Measurements from ENCODE around the gene CHRNA3.

Gene CHRNA3

DNA sequence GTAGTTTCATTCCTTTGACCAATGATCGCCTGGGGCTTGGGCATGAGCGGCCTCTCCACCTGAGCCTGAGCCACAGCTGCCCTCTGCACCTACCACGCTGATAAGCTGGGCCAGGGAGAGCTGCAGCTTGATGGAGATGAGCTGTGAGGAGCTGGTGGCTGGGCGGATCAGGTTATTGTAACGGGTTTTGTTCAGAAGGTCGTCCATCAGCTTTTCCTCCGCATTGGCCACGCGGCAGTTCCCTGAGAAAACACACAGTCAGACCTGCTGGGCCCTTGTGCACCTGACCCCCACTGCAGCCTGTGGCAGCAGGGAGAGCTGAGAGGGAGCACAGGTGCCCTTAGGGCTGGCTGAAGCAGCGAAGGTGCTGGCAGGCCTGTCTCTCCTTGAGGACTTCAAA lies 14.6 kb upstream of the CHRNA3 start:
- DNase-seq, result no peak

GRCh38 chr15:78634210-78635145 lies 13.7 kb upstream of the CHRNA3 start:
- DNase-seq, result peak; percentile 73

- DNase-seq, result no peak
Measured at GRCh38 chr15:78633348-78633747, 12.6 kb upstream of the CHRNA3 start.

DNA sequence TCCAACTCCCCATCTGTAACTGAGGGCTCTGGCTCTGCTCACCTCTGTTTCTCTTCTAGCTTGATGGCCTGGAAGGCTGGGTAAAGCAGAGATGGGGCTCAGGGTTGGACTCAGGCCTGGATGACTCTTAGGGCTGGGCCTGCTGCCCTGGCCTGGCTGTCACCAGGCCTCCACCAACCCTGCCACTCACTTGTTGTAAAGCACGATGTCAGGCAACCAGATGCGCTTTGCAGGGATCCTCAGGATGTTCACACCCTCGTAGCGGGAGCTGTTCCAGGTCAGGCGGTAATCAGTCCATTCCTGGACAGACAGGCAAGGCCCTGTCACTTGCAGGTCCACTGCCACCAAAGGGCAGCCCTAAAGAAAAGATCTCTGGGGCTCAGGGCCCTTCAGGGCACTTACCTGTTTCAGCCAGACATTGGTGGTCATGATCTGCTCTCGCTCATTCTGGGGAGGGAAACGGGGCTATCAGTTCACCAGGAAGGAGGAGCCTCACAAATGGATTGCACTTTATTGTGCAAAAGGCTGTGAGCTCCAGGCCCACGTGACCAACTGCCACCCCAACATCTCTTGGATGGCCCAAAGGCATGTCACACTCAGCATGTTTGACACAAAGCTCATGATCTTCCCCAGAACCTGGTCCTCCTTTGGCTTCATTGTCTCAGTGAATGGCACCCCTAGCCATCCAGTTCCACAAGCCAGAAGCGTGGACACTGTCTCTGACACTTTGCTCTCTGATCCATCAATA lies 10.3 kb upstream of the CHRNA3 start:
- no peak for DNase-seq

- DNase-seq, result no peak
Measured at GRCh38 chr15:78629716-78630065, 8.9 kb upstream of the CHRNA3 start.

GRCh38 chr15:78629031-78629715 lies 8.4 kb upstream of the CHRNA3 start:
- no peak for DNase-seq

DNA sequence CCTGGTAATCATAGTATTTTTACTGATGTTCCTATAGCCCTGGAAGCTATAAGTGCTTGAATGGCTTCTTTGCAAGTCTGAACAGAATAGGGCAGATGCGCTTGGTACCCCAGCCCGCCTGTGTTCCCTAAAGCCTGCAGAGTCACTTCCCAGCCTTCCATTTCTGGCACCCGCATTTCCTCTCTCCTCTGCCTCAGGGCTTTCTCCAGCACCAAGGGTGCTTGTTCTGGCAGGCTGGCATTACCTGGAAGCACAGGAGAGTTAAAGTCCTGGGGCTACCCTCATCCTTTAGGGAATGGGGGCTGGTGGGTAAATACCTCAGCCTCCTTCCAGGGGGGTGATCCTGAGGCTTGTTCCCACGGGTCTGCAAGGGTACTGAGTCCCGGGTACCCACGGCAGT lies 7.4 kb upstream of the CHRNA3 start:
- no peak for DNase-seq

- DNase-seq, result no peak
Measured at GRCh38 chr15:78627348-78627747, 6.6 kb upstream of the CHRNA3 start.

- peak; percentile 50 for DNase-seq
Measured at GRCh38 chr15:78626381-78626995, 5.7 kb upstream of the CHRNA3 start.

DNA sequence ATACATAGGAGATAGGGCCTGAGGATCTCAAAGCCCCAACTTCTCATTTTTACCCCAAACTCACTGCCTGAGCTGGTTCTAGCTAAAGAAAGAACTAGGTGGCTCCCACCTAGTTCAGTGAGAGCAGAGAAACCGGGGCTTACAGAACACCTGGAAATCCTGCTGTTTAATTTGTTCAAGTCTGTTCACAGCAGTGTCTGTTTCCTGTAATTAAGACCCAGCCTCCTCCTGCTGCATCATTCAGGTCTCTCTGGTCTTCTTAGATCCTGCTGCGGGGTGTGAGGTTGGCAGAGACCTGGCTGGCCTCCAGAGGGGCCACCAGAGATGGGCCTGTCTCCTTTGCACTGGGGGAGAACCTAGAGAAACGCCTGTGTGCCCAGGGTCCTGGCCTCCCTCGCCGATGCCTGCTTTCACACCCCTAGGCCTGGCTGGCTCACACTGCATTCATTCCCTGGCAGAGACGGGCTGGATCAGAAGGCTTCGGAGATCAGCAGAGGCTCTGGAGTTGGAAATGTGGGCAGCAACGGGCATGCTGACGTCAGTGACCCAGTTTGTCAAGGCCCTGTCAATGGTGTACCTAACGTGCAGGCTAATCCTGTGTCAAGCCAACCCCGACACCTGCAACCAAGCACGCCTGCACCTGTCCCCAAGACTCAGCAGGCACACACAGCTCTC lies 4.9 kb upstream of the CHRNA3 start:
- no peak for DNase-seq

DNA sequence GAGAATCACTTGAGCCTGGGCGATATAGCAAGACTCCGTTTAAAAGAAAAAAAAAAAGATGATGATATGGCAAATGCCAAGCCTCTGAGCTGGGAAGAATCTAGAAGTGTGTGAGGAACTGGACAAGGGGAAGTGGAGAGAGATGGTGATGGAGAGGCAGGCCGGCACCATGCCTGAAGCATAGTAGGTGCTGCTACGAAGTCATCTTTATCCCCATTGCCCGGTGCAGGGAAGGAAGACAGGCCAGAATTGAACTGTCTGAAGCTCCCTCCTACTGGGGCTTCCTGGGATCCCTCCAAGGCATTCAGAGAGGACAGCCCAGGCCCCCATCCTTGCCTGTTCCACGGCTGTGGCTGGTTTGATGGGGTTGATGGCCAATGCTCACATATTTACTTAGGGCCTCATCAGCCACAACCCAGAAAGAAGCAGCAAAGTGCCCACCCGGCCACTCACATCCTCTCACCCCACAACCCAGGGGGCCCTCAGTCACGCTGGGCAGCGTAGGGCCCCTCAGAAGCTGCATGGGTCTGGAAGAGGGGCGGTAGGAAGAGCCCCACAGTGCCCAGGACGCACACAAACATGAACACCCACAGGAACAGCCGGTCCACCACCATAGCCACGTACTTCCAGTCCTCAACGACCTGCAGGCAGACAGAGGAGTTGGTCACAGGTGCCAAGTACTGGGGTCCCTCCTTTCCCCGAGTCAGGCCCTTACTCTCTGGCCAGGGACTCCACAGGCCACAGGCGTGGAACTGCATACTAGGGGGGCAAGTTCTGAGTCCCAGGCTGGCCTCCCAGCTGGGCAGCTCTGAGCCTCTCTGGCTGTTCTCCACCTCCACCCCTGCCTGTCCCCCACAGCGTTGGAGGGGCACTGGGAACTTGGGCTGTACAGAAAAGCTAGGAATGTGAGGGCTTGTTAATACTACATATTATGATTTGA lies 4.1 kb upstream of the CHRNA3 start:
- no peak for DNase-seq

GRCh38 chr15:78623786-78624497 lies 3.1 kb upstream of the CHRNA3 start:
- no peak for DNase-seq

- DNase-seq, result no peak
Measured at GRCh38 chr15:78621810-78622402, 1.1 kb upstream of the CHRNA3 start.

- DNase-seq, result peak; percentile 80
Measured at GRCh38 chr15:78620021-78620526, 722 bp downstream of the CHRNA3 start.

DNA sequence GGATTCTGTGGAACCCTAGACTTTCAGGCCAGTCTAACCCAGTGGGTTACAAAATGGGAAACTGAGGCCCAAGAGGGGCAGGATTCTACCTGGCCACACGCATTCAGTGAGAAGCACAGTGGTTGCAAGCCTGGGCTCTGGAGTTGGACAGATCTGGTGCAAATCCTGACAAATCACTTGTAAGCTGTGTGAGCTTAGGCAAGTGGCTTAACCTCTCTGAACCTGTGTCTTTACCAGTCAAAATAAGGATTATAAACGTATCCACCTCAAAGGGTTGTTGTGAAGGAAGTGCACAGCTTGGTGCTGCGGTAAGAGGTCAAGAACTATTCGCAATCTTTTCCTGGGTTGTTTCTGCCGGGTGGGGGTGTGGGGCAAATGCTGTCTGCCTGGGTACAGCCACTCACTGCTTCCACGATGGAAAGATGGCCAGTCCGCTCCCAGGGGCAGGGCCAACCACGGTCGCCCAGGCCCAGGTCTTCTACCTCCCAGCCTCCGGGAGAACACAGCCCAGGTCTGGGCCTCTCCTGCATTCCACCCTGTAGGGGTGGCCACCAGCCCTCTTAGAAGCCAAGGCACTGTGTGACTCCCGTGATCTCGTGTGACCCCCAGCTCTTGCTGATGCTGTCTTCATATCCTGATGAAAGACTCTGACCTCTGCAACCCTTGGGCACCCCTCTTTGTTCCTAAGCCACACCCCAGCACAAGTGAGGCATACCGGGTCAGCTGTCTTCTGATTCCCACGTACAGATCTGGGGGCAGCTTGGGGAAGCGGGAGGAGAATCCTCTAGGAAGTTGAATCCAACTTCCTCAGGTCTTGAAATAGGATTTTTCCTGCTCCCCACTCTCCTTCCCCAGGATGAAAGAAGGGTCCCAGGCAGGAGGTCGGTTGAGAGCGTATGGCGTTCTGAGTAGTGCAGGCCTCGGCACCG lies 1.5 kb downstream of the CHRNA3 start:
- DNase-seq, result peak; percentile 57

DNA sequence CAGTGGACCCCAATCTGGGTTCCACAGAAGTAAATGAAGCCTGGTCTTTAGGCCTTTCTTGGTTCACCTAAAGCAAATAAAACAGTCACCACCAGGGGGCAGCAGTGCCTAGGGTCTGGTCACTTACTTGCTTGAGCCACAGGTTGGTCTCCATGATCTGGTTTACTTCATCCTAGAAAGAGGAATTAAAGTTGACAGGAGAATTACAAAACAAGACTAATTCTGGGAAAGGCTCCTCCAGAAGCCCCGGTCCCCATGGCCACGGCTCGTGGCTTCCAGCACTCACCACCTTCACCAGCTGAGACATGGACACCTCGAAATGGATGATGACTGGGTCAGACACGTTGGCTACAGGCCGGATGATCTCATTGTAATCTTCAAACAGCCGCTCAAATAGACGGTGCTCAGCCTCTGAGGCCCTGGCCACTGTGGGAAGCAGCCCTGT lies 2.3 kb downstream of the CHRNA3 start:
- peak; percentile 98 for DNase-seq

- DNase-seq, result no peak
Measured at GRCh38 chr15:78618064-78618463, 2.7 kb downstream of the CHRNA3 start.

DNA sequence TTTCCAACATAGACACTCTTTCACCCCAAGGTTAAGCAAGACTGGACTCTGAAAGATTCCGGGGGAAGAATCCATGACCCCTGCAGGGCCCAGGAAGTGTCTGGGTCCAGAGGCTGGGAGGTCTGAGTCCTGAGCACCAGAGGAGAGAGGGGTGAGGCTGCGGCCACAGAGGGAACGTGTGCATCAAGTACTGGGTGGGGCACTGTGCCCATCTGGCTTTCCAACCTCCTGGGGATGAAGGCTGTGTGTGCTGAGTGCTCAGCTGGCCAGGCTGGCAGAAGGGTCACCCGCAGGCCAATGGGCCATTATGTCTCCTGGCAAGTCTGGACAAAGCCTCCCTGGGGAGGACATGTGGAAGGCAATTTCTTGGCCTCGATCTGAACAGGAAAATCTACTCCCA lies 3.3 kb downstream of the CHRNA3 start:
- DNase-seq, result peak; percentile 78

DNA sequence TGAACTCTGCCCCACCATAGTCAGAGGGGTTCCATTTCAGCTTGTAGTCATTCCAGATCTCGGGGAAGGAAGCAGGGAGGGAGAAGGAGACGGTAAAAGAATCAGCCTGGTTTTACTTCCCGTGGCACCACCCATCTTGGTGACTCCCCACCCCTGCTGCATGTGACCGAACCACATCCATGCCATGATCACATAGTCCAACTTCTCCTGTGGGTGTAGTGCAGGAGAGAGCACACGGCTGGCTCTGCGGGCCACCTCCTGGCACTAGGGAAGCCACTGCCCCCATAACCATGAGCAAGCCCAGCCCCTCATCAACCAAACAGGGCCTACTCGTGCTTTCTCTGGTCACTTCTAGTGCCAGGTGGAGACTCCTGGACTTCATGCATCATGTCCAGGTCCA lies 3.7 kb downstream of the CHRNA3 start:
- DNase-seq, result no peak
